GM06990 (cell line): ENCODE results near the gene MRPS12.

Experiments used
- DNase-seq: peaks from one replicate; pipeline ENCODE4 v3.0.0-alpha.2; 2011; ENCODE audit not compliant: insufficient read length; ENCODE audit errors: extremely low read depth
- H3K27me3 ChIP-seq: replicated peaks from 2 replicates; pipeline ENCODE4 v1.6.0; 2011; ENCODE audit warnings: low read length; ENCODE audit not compliant: control insufficient read depth, insufficient read depth
- H3K36me3 ChIP-seq: 2 replicates; pipeline ENCODE4 v1.5.1; 2011; ENCODE audit warnings: low read length; ENCODE audit not compliant: control insufficient read depth, insufficient read depth
- H3K4me3 ChIP-seq: replicated peaks from 2 replicates; pipeline ENCODE4 v1.5.1; 2011; ENCODE audit warnings: low read depth, mild to moderate bottlenecking, control low read depth, low read length
- CTCF ChIP-seq: IDR thresholded peaks from 2 replicates; pipeline ENCODE4 v1.5.1; 2011; ENCODE audit warnings: low read length, control low read depth, mild to moderate bottlenecking, inconsistent platforms; ENCODE audit not compliant: insufficient read depth, poor library complexity, severe bottlenecking

The MRPS12 gene

DNA sequence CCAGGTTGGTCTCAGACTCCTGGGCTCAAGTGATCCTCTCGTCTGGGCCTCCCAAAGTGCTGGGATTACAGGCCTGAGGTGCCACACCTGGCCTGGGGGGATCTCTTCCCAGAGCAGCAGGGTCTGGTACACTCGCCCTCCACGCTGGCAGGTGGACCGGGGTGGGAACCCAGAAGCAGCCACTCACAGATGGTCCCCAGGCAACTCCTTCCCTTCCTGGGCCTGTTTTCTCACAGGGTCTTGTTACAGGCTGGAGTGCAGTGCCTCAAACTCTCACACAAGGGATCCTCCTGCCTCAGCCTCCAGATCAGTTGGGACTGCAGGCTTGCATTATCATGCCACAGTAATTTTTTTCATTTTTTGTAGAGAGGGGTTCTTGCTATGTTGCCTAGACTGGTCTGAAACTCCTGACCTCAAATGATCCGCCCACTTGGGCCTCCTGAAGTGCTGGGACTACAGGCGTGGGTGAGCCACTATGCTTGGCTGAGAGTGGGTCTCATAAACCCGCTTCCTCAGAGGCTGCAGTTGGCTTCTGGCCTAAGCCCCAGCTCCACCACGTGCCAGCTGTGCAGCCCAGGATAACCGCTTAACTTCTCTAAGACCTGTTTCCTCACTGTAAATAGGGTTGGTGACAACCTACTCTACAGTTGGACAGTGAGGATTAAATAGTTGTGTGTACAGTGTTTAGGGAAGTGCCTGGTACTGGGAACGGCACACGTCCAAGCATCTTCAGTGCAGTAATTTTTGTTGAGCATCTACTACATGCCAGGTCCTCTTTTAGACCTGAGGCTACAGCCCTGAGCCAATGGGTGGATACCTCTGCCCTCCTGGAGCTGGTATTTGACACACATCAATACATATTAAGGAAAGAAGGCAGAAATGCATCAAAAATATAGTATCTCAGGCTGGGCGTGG lies 17.9 kb upstream of the MRPS12 start:
- Histone ChIP-seq H3K27me3 (no peaks in the 10 kb centered on the region), H3K4me3 (no peak overlapping the region), H3K36me3 (peaks cover 4% of the 10 kb centered on the region)
- TF ChIP-seq CTCF = no peak
- no peak for DNase-seq

DNA sequence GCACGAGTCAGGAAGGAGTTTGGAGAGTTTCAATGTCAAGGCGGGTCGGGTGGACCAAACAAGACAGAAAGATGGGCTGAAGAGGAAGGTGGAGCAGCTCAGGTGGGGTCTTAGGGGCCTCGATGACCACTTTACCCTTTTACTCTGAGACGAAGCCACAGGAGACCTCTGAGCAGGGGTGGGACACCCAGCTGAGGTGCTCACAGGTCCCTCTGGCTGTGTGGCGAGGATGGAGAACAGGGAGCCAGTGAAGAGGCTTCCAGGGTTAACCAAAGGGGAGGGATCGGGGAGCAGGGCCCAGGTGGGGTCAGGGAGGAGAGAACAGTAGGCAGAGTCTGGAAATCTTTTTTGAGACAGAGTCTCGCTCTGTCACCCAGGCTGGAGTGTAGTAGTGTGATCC lies 16.8 kb upstream of the MRPS12 start:
- Histone ChIP-seq H3K27me3 (no peaks in the 10 kb centered on the region), H3K36me3 (peaks cover 4% of the 10 kb centered on the region), H3K4me3 (no peak overlapping the region)
- no peak for DNase-seq
- TF ChIP-seq CTCF = no peak

- H3K4me3 ChIP-seq = no peak overlapping the region
- no peak for TF ChIP-seq CTCF
- peaks cover 4% of the 10 kb centered on the region for H3K36me3 ChIP-seq
- H3K27me3 ChIP-seq = no peaks in the 10 kb centered on the region
- no peak for DNase-seq
Measured at GRCh38 chr19:38915329-38916321, 15.1 kb upstream of the MRPS12 start.

- peaks cover 9% of the 10 kb centered on the region for H3K36me3 ChIP-seq
- no peaks in the 10 kb centered on the region for H3K27me3 ChIP-seq
- H3K4me3 ChIP-seq = no peak overlapping the region
- DNase-seq = no peak
- no peak for TF ChIP-seq CTCF
Measured at GRCh38 chr19:38917516-38917915, 13.2 kb upstream of the MRPS12 start.

GRCh38 chr19:38917921-38918491 lies 12.7 kb upstream of the MRPS12 start:
- no peaks in the 10 kb centered on the region for H3K27me3 ChIP-seq
- no peak for DNase-seq
- no peak for TF ChIP-seq CTCF

More at GRCh38 chr19:38917921-38918491, 12.7 kb upstream of the MRPS12 start:
- peaks cover 9% of the 10 kb centered on the region for H3K36me3 ChIP-seq
- H3K4me3 ChIP-seq = no peak overlapping the region
